Liver (tissue), 9 donors: ENCODE measurements around the gene VEGFB. TPM values are rescaled to one million over a fixed set of nuclear protein-coding genes. Genes with fewer than 3 reads are reported as not detected.
A peak's percentile ranks its signal among the peaks of the same experiment; 100 is the strongest.

Experiments used
- DNase-seq: peaks from one replicate; pipeline ENCODE4 v3.0.0-alpha.2; 2017; ENCODE audit warnings: low spot score
- H3K27ac ChIP-seq, 2 donors: one replicate each; pipeline ENCODE4 v1.7.0; 2013; ENCODE audit warnings: inconsistent platforms in 2 of 2, low read length in 2 of 2, control low read depth in 1 of 2, low read depth in 1 of 2, mild to moderate bottlenecking in 1 of 2
- H3K27me3 ChIP-seq, 4 donors: one replicate each; pipeline versions ENCODE4 v1.6.1 to v1.7.0; 2013; ENCODE audit warnings: low read length in 3 of 4, inconsistent platforms in 1 of 4, mild to moderate bottlenecking in 1 of 4, moderate library complexity in 1 of 4; ENCODE audit not compliant: control insufficient read depth in 4 of 4, insufficient read depth in 4 of 4
- H3K36me3 ChIP-seq, 4 donors: one replicate each; pipeline versions ENCODE4 v1.6.1 to v1.7.0; 2013; ENCODE audit warnings: low read length in 3 of 4, mild to moderate bottlenecking in 3 of 4, low read depth in 1 of 4, moderate library complexity in 1 of 4; ENCODE audit not compliant: control insufficient read depth in 4 of 4, insufficient read depth in 3 of 4
- H3K4me1 ChIP-seq, 4 donors: one replicate each; pipeline versions ENCODE4 v1.6.1 to v1.7.0; 2013; ENCODE audit warnings: low read length in 3 of 4, mild to moderate bottlenecking in 3 of 4, moderate library complexity in 1 of 4; ENCODE audit not compliant: control insufficient read depth in 4 of 4, insufficient read depth in 4 of 4
- H3K4me3 ChIP-seq, 3 donors: one replicate each; pipeline versions ENCODE4 v1.6.1 to v1.7.0; 2013; ENCODE audit warnings: low read length in 3 of 3, control low read depth in 1 of 3, low read depth in 1 of 3, mild to moderate bottlenecking in 1 of 3
- H3K9ac ChIP-seq, 2 donors: one replicate each; pipeline ENCODE4 v1.7.0; 2013; ENCODE audit warnings: low read length in 2 of 2, mild to moderate bottlenecking in 2 of 2, moderate library complexity in 2 of 2, control low read depth in 1 of 2, low read depth in 1 of 2
- H3K9me3 ChIP-seq, 4 donors: one replicate each; pipeline versions ENCODE4 v1.6.1 to v1.7.0; 2013; ENCODE audit warnings: low read length in 3 of 4; ENCODE audit not compliant: control insufficient read depth in 4 of 4
- EGR1 ChIP-seq, 2 donors: IDR thresholded peaks; 2 replicates each; pipeline ENCODE4 v1.6.1; 2016 to 2018; ENCODE audit warnings: antibody characterized with exemption in 2 of 2, low read depth in 2 of 2
- FOXA1 ChIP-seq: IDR thresholded peaks from 2 replicates; pipeline ENCODE4 v1.6.1; 2016; ENCODE audit warnings: antibody characterized with exemption
- FOXA2 ChIP-seq: IDR thresholded peaks from 2 replicates; pipeline ENCODE4 v1.6.1; 2016; ENCODE audit warnings: antibody characterized with exemption
- GABPA ChIP-seq, 2 donors: IDR thresholded peaks in 1 of 2; conservative IDR thresholded peaks in 1 of 2; 2 replicates each; pipeline ENCODE4 v1.6.1; 2016; ENCODE audit warnings: antibody characterized with exemption in 2 of 2, mild to moderate bottlenecking in 1 of 2, moderate library complexity in 1 of 2
- HNF4A ChIP-seq, 2 donors: conservative IDR thresholded peaks; 2 replicates each; pipeline ENCODE4 v1.6.1; 2016; ENCODE audit warnings: antibody characterized with exemption in 2 of 2, mild to moderate bottlenecking in 2 of 2
- HNF4G ChIP-seq: IDR thresholded peaks from 2 replicates; pipeline ENCODE4 v1.6.1; 2016; ENCODE audit warnings: antibody characterized with exemption
- MAX ChIP-seq: IDR thresholded peaks from 2 replicates; pipeline ENCODE4 v1.6.1; 2016; ENCODE audit warnings: antibody characterized with exemption
- NR2F2 ChIP-seq: IDR thresholded peaks from 2 replicates; pipeline ENCODE4 v1.6.1; 2016; ENCODE audit warnings: antibody characterized with exemption
- RAD21 ChIP-seq, 2 donors: IDR thresholded peaks; 2 replicates each; pipeline ENCODE4 v1.6.1; 2016; ENCODE audit warnings: antibody characterized with exemption in 2 of 2, mild to moderate bottlenecking in 2 of 2
- RXRA ChIP-seq, 2 donors: IDR thresholded peaks; 2 replicates each; pipeline ENCODE4 v1.6.1; 2017 to 2018; ENCODE audit warnings: antibody characterized with exemption in 2 of 2, mild to moderate bottlenecking in 1 of 2
- SP1 ChIP-seq: IDR thresholded peaks from 2 replicates; pipeline ENCODE4 v1.6.1; 2018; ENCODE audit warnings: antibody characterized with exemption, mild to moderate bottlenecking
- TAF1 ChIP-seq: conservative IDR thresholded peaks from 2 replicates; pipeline ENCODE4 v1.6.1; 2016; ENCODE audit warnings: antibody characterized with exemption, mild to moderate bottlenecking
- YY1 ChIP-seq: IDR thresholded peaks from 2 replicates; pipeline ENCODE4 v1.6.1; 2016; ENCODE audit warnings: antibody characterized with exemption, mild to moderate bottlenecking
- WGBS: extraction: QIAGEN DNeasy Blood & Tissue Kit; methylation state at CpG from one replicate; pipeline ENCODE4 v1.1.7; 2013; 5-methylcytosine and 5-hydroxymethylcytosine counted together
- polyA plus RNA-seq, 2 donors: library from polyadenylated mRNA; stranded (reverse) in 1 of 2; unstranded in 1 of 2; fragments of 200-250 nt in 1 of 2; fragments of >200 nt in 1 of 2; fragmentation: Nextera tagmentation in 1 of 2; extraction: Ambion mirVana in 1 of 2; gene quantifications; one replicate each; pipeline versions ENCODE4 v1.2.1 to v1.2.3, GENCODE V29; 2013 to 2015
- total RNA-seq, 2 donors: library from RNA; depleted of rRNA; stranded (reverse); fragments of >200 nt; gene quantifications; one replicate each; pipeline ENCODE4 v1.2.3, GENCODE V29; 2014
- TF ChIP-seq, protein P1 (sequence below): IDR thresholded peaks from 2 replicates; pipeline ENCODE4 v1.6.1; 2016; ENCODE audit warnings: antibody characterized with exemption
- TF ChIP-seq, protein P2 (sequence below): IDR thresholded peaks from 2 replicates; pipeline ENCODE4 v1.6.1; 2016; ENCODE audit warnings: antibody characterized with exemption, mild to moderate bottlenecking
- TF ChIP-seq, protein P3 (sequence below): fragments of 150-350 bp; IDR thresholded peaks from 2 replicates; pipeline ENCODE4 v1.5.1; 2017; ENCODE audit warnings: improper control_type of control experiment, low read depth, low read length; ENCODE audit not compliant: missing input control
- TF ChIP-seq, protein P4 (sequence below): IDR thresholded peaks from 2 replicates; pipeline ENCODE4 v1.6.1; 2016; ENCODE audit warnings: antibody characterized with exemption
- donor health status: healthy.
- donor health status: healthy.
- donor health status: healthy.
- donor health status: healthy.
- donor health status: healthy.

The VEGFB gene
- total and polyA plus RNA-seq, 4 donors: 3.6 to 17.3 (median 10.7) TPM

DNA sequence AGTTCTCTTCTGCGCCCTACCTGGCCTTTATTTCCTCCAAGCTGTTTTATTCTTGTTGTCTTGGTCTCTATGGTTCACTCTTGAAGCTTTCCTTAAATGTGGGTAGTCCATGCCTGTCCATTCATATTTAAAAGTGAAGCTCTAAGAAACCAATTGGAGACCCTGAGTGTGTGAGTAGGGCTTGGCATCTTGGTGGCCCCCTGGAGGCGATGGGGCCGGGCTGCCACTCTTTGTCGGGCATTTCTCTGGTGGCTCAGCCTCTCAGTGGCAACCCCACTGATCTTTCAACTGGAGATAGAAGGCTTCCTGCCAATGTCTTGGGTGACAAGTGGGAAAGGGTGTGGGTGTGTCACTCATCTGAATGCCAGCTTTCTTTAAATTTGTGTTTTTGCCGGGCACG lies 17.5 kb upstream of the VEGFB start (continued):
- TF ChIP-seq, protein P1, sequence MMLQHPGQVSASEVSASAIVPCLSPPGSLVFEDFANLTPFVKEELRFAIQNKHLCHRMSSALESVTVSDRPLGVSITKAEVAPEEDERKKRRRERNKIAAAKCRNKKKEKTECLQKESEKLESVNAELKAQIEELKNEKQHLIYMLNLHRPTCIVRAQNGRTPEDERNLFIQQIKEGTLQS: no peak
- no peak for TF ChIP-seq NR2F2
- TF ChIP-seq FOXA1: no peak

- H3K9ac ChIP-seq: no peak overlapping the region
- WGBS: 54% methylated on average over 11 of the region's 11 CpGs
- H3K27me3 ChIP-seq: no peaks in the 10 kb centered on the region
- no peak overlapping the region for H3K27ac ChIP-seq
- no peak for DNase-seq
- H3K4me1 ChIP-seq: peaks cover 7 to 13% (median 13%) of the 10 kb centered on the region in 4 donors
- H3K4me3 ChIP-seq: no peak overlapping the region
- TF ChIP-seq GABPA (IDR thresholded peaks at IDR 0.05 in 1 of 2, conservative IDR thresholded peaks at IDR 0.05 in 1 of 2) (no peak), RAD21 (IDR thresholded peaks at IDR 0.05) (peak in 1 of 2 donors; percentile 39), FOXA2 (peak; percentile 80), SP1 (peak; percentile 17), YY1 (no peak), HNF4A (conservative IDR thresholded peaks at IDR 0.05) (peak; percentile 6 to 30), MAX (no peak), FOXA1 (peak; percentile 26)
- TF ChIP-seq, protein P2, sequence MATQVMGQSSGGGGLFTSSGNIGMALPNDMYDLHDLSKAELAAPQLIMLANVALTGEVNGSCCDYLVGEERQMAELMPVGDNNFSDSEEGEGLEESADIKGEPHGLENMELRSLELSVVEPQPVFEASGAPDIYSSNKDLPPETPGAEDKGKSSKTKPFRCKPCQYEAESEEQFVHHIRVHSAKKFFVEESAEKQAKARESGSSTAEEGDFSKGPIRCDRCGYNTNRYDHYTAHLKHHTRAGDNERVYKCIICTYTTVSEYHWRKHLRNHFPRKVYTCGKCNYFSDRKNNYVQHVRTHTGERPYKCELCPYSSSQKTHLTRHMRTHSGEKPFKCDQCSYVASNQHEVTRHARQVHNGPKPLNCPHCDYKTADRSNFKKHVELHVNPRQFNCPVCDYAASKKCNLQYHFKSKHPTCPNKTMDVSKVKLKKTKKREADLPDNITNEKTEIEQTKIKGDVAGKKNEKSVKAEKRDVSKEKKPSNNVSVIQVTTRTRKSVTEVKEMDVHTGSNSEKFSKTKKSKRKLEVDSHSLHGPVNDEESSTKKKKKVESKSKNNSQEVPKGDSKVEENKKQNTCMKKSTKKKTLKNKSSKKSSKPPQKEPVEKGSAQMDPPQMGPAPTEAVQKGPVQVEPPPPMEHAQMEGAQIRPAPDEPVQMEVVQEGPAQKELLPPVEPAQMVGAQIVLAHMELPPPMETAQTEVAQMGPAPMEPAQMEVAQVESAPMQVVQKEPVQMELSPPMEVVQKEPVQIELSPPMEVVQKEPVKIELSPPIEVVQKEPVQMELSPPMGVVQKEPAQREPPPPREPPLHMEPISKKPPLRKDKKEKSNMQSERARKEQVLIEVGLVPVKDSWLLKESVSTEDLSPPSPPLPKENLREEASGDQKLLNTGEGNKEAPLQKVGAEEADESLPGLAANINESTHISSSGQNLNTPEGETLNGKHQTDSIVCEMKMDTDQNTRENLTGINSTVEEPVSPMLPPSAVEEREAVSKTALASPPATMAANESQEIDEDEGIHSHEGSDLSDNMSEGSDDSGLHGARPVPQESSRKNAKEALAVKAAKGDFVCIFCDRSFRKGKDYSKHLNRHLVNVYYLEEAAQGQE: no peak
- TF ChIP-seq, protein P3, sequence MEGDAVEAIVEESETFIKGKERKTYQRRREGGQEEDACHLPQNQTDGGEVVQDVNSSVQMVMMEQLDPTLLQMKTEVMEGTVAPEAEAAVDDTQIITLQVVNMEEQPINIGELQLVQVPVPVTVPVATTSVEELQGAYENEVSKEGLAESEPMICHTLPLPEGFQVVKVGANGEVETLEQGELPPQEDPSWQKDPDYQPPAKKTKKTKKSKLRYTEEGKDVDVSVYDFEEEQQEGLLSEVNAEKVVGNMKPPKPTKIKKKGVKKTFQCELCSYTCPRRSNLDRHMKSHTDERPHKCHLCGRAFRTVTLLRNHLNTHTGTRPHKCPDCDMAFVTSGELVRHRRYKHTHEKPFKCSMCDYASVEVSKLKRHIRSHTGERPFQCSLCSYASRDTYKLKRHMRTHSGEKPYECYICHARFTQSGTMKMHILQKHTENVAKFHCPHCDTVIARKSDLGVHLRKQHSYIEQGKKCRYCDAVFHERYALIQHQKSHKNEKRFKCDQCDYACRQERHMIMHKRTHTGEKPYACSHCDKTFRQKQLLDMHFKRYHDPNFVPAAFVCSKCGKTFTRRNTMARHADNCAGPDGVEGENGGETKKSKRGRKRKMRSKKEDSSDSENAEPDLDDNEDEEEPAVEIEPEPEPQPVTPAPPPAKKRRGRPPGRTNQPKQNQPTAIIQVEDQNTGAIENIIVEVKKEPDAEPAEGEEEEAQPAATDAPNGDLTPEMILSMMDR: no peak
- no peaks in the 10 kb centered on the region for H3K9me3 ChIP-seq
- H3K36me3 ChIP-seq: peaks cover 0 to 24% (median 6%) of the 10 kb centered on the region in 4 donors
These were observed 15.6 kb upstream of the VEGFB start for GRCh38 chr11:64218628-64219353.

GRCh38 chr11:64219354-64219684 lies 15.1 kb upstream of the VEGFB start:
- no peak overlapping the region for H3K9ac ChIP-seq
- DNase-seq: no peak
- peaks cover 0 to 27% (median 9%) of the 10 kb centered on the region in 4 donors for H3K36me3 ChIP-seq
- 74% methylated on average over 7 of the region's 7 CpGs for WGBS
- TF ChIP-seq HNF4G: no peak
- no peak for TF ChIP-seq NR2F2
- TF ChIP-seq RXRA (IDR thresholded peaks at IDR 0.05): no peak
- TF ChIP-seq TAF1: no peak
- no peak for TF ChIP-seq EGR1 (IDR thresholded peaks at IDR 0.05; ENCODE audit: low read depth in 2 of 2)
- no peak for TF ChIP-seq GABPA (IDR thresholded peaks at IDR 0.05 in 1 of 2, conservative IDR thresholded peaks at IDR 0.05 in 1 of 2)
- no peak for TF ChIP-seq FOXA1
- TF ChIP-seq, protein P1: no peak
- TF ChIP-seq FOXA2: no peak
- TF ChIP-seq, protein P4, sequence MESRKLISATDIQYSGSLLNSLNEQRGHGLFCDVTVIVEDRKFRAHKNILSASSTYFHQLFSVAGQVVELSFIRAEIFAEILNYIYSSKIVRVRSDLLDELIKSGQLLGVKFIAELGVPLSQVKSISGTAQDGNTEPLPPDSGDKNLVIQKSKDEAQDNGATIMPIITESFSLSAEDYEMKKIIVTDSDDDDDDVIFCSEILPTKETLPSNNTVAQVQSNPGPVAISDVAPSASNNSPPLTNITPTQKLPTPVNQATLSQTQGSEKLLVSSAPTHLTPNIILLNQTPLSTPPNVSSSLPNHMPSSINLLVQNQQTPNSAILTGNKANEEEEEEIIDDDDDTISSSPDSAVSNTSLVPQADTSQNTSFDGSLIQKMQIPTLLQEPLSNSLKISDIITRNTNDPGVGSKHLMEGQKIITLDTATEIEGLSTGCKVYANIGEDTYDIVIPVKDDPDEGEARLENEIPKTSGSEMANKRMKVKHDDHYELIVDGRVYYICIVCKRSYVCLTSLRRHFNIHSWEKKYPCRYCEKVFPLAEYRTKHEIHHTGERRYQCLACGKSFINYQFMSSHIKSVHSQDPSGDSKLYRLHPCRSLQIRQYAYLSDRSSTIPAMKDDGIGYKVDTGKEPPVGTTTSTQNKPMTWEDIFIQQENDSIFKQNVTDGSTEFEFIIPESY: no peak
- H3K27me3 ChIP-seq: no peaks in the 10 kb centered on the region
- H3K4me1 ChIP-seq: peaks cover 7 to 13% (median 13%) of the 10 kb centered on the region in 4 donors
- no peak overlapping the region for H3K4me3 ChIP-seq
- H3K9me3 ChIP-seq: no peaks in the 10 kb centered on the region
- no peak overlapping the region for H3K27ac ChIP-seq
